ENCODE results near the gene SMIM44.

The SMIM44 gene

GRCh38 chr19:3441986-3442329, 41.3 kb downstream of the SMIM44 start:
- DNase-seq (ENCODE audit: low read depth in 1 of 2, low spot score in 1 of 2), result no peak

- DNase-seq (ENCODE audit: low read depth in 1 of 2, low spot score in 1 of 2), result no peak
These were observed 41.9 kb downstream of the SMIM44 start for GRCh38 chr19:3441089-3441985.

DNA sequence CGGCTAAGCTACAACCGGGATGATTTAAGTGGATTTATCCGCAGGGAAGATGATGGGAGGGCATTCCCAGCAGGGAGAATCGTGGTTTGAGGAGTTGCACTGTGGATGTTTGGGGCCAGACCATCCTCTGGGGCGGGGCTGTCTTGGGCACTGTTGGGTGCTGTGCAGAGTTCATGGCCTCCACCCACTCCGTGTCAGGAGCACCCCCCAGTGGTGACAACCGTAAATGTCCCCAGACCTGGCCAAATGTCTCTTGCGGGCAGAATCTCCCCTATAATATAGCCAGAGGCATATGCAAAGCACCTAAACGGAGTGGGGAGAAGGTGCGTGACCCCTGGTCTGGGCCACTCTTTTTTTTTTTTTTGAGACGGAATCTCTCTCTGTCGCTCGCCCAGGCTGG, 43.2 kb downstream of the SMIM44 start:
- peak in 1 of 2 donors; percentile 38 for DNase-seq (ENCODE audit: low read depth in 1 of 2, low spot score in 1 of 2)

- peak; percentile 94 to 96 for DNase-seq (ENCODE audit: low read depth in 1 of 2, low spot score in 1 of 2)
These were observed 48.3 kb downstream of the SMIM44 start for GRCh38 chr19:3434630-3435553.

GRCh38 chr19:3433805-3434540, 49.3 kb downstream of the SMIM44 start:
- no peak for DNase-seq (ENCODE audit: low read depth in 1 of 2, low spot score in 1 of 2)

GRCh38 chr19:3433313-3433712, 49.9 kb downstream of the SMIM44 start:
- DNase-seq (ENCODE audit: low read depth in 1 of 2, low spot score in 1 of 2), result no peak

Measured in activated CD4-positive, alpha-beta T cell treated with anti-CD3 and anti-CD28 coated beads, Interleukin-2, amount 50 U/mL, for 24 hours (primary cell).